NT2/D1 (cell line): Measurements from ENCODE around the gene ERH.

Experiments
- SUZ12 ChIP-seq: IDR thresholded peaks from 2 replicates; pipeline ENCODE4 v1.6.1; 2011; ENCODE audit not compliant: insufficient read length, insufficient read depth; ENCODE audit errors: extremely low read depth
- YY1 ChIP-seq: IDR thresholded peaks from 2 replicates; pipeline ENCODE4 v1.6.1; 2011; ENCODE audit not compliant: insufficient read length, insufficient read depth
- ZNF274 ChIP-seq: IDR thresholded peaks from 2 replicates; pipeline ENCODE4 v1.6.1; 2011; ENCODE audit warnings: mild to moderate bottlenecking, low read depth, low read length

GRCh38 chr14:69441948-69442347 lies 43.8 kb upstream of the ERH start:
- TF ChIP-seq ZNF274 (no peak), YY1 (no peak), SUZ12 (no peak)
